ENCODE measurements around the gene CASTOR2.
"Not testable (repeated sequence)": the region's sequence is repeated elsewhere in the genome, so short reads cannot be mapped to it uniquely, and the experiment has no call there.

- TF ChIP-seq, protein P1, sequence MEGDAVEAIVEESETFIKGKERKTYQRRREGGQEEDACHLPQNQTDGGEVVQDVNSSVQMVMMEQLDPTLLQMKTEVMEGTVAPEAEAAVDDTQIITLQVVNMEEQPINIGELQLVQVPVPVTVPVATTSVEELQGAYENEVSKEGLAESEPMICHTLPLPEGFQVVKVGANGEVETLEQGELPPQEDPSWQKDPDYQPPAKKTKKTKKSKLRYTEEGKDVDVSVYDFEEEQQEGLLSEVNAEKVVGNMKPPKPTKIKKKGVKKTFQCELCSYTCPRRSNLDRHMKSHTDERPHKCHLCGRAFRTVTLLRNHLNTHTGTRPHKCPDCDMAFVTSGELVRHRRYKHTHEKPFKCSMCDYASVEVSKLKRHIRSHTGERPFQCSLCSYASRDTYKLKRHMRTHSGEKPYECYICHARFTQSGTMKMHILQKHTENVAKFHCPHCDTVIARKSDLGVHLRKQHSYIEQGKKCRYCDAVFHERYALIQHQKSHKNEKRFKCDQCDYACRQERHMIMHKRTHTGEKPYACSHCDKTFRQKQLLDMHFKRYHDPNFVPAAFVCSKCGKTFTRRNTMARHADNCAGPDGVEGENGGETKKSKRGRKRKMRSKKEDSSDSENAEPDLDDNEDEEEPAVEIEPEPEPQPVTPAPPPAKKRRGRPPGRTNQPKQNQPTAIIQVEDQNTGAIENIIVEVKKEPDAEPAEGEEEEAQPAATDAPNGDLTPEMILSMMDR (IDR thresholded peaks at IDR 0.05): not testable (repeated sequence)
- TF ChIP-seq POLR2A (IDR thresholded peaks at IDR 0.05): not testable (repeated sequence)
These were observed 598 bp upstream of the CASTOR2 start for GRCh38 chr7:74963704-74964510.

All from uterus (tissue), 2 donors.